GM04503 (cell line): ENCODE results near the gene GUCY2F.

Source experiments
- DNase-seq: peaks from one replicate; pipeline ENCODE4 v3.0.0-alpha.2; 2012; ENCODE audit warnings: low read depth

Gene GUCY2F

DNA sequence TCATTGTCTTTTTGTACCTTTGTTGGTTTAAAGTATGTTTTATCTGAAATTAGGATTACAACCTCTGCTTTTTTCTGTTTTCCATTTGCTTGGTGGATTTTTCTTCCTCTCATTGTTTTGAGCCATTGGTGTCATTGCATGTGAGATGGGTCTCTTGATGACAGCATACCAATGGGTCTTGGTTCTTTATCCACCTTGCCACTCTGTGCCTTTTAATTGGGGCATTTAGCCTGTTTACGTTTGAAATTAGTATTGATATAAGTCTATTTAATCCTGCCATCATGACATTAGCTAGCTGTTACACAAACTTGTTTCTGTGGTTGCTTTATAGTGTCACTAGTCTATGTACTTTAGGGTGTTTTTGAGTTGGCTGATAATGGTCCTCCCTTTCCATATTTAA lies 145.7 kb downstream of the GUCY2F start:
- DNase-seq, result no peak

DNA sequence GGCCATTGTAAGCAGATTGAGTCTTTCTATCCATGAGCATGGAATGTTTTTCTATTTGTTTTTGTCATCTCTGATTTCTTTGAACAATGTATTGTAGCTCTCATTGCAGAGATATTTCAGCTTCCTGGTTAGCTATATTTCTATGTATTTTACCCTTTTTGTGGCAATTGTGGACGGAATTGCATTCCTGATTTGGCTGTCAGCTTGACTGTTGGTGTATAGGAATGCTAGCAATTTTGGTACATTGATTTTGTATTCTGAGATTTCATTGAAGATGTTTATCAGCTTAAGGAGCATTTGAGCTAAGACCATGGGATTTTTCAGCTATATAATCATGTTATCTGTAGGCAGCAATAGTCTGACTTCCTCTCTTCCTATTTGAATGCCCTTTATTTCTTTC lies 154.6 kb downstream of the GUCY2F start:
- no peak for DNase-seq
